ENCODE measurements around the gene TAC4. TPM values are rescaled to one million over a fixed set of nuclear protein-coding genes. Genes with fewer than 3 reads are reported as not detected.

The TAC4 gene
- total and polyA plus RNA-seq, 5 donors: 0.47 to 1.1 (median 1.0) TPM; not detected in 2

- Histone ChIP-seq H3K9me3 (ENCODE audit: control insufficient read depth, low read length) (no peaks in the 10 kb centered on the region), H3K27ac (ENCODE audit: low read length) (no peak overlapping the region), H3K4me3 (ENCODE audit: low read length) (no peak overlapping the region), H3K27me3 (ENCODE audit: control insufficient read depth, insufficient read depth) (no peaks in the 10 kb centered on the region), H3K4me1 (ENCODE audit: control insufficient read depth, insufficient read depth, low read length) (no peaks in the 10 kb centered on the region)
- DNase-seq (no peak), ATAC-seq (no peak)
- intact Hi-C loops (cut with DNase I): no loop called here
- WGBS: 54% methylated on average over 7 of the region's 7 CpGs
Measured at GRCh38 chr17:49887086-49887743, 39.3 kb upstream of the TAC4 start.

- no peak for ATAC-seq
- H3K27ac ChIP-seq (ENCODE audit: low read length): no peak overlapping the region
- no peak for DNase-seq
- no peaks in the 10 kb centered on the region for H3K27me3 ChIP-seq (ENCODE audit: control insufficient read depth, insufficient read depth)
- H3K4me1 ChIP-seq (ENCODE audit: control insufficient read depth, insufficient read depth, low read length): no peaks in the 10 kb centered on the region
- intact Hi-C loops (cut with DNase I): no loop called here
- H3K4me3 ChIP-seq (ENCODE audit: low read length): no peak overlapping the region
- H3K9me3 ChIP-seq (ENCODE audit: control insufficient read depth, low read length): no peaks in the 10 kb centered on the region
- WGBS: 79% methylated on average over 5 of the region's 5 CpGs
Measured at GRCh38 chr17:49886036-49886435, 38.2 kb upstream of the TAC4 start.

- Histone ChIP-seq H3K27ac (ENCODE audit: low read length) (no peak overlapping the region), H3K9me3 (ENCODE audit: control insufficient read depth, low read length) (no peaks in the 10 kb centered on the region), H3K4me1 (ENCODE audit: control insufficient read depth, insufficient read depth, low read length) (no peaks in the 10 kb centered on the region), H3K27me3 (ENCODE audit: control insufficient read depth, insufficient read depth) (no peaks in the 10 kb centered on the region), H3K4me3 (ENCODE audit: low read length) (no peak overlapping the region)
- WGBS: 60% methylated on average over 7 of the region's 7 CpGs
- DNase-seq (no peak), ATAC-seq (no peak)
- intact Hi-C loops (cut with DNase I): loop anchor here in 2 of 4 donors (5.0 kb wide), 1 partner anchor 115 kb away; the partner anchor contains the start of gene DLX3 (in 2 of the 2)
Measured at GRCh38 chr17:49882434-49882833, 34.6 kb upstream of the TAC4 start.

GRCh38 chr17:49881054-49881402, 33.2 kb upstream of the TAC4 start:
- H3K27me3 ChIP-seq (ENCODE audit: control insufficient read depth, insufficient read depth): no peaks in the 10 kb centered on the region
- intact Hi-C loops (cut with DNase I): loop anchor here in 2 of 4 donors (5.0 kb wide), 1 partner anchor 116 kb away; the partner anchor contains the start of gene DLX3 (in 2 of the 2)
- 30% methylated on average over 5 of the region's 5 CpGs for WGBS
- no peaks in the 10 kb centered on the region for H3K4me1 ChIP-seq (ENCODE audit: control insufficient read depth, insufficient read depth, low read length)
- no peaks in the 10 kb centered on the region for H3K9me3 ChIP-seq (ENCODE audit: control insufficient read depth, low read length)
- ATAC-seq (no peak), DNase-seq (no peak)
- H3K4me3 ChIP-seq (ENCODE audit: low read length): no peak overlapping the region
- no peak overlapping the region for H3K27ac ChIP-seq (ENCODE audit: low read length)

- intact Hi-C loops (cut with DNase I): loop anchor here in 2 of 4 donors (5.0 kb wide), 1 partner anchor 117 kb away; the partner anchor contains the start of gene DLX3 (in 2 of the 2)
- no peaks in the 10 kb centered on the region for H3K27me3 ChIP-seq (ENCODE audit: control insufficient read depth, insufficient read depth)
- peak; percentile 75 to 90 (median 87) for DNase-seq
- no peak overlapping the region for H3K27ac ChIP-seq (ENCODE audit: low read length)
- H3K9me3 ChIP-seq (ENCODE audit: control insufficient read depth, low read length): no peaks in the 10 kb centered on the region
- H3K4me3 ChIP-seq (ENCODE audit: low read length): no peak overlapping the region
- ATAC-seq: peak; percentile 91 to 92
- H3K4me1 ChIP-seq (ENCODE audit: control insufficient read depth, insufficient read depth, low read length): no peaks in the 10 kb centered on the region
- WGBS: 6% methylated on average over 41 of the region's 41 CpGs
Measured at GRCh38 chr17:49880291-49881053, 32.6 kb upstream of the TAC4 start.

- DNase-seq: peak in 1 of 3 donors; percentile 14
- Histone ChIP-seq H3K9me3 (ENCODE audit: control insufficient read depth, low read length) (no peaks in the 10 kb centered on the region), H3K27ac (ENCODE audit: low read length) (no peak overlapping the region), H3K4me1 (ENCODE audit: control insufficient read depth, insufficient read depth, low read length) (no peaks in the 10 kb centered on the region), H3K27me3 (ENCODE audit: control insufficient read depth, insufficient read depth) (no peaks in the 10 kb centered on the region), H3K4me3 (ENCODE audit: low read length) (no peak overlapping the region)
- intact Hi-C loops (cut with DNase I): loop anchor here in 1 of 4 donors (5.0 kb wide), 1 partner anchor 118 kb away; the partner anchor contains the start of gene DLX3
- WGBS: 62% methylated on average over 14 of the region's 14 CpGs
- no peak for ATAC-seq
Measured at GRCh38 chr17:49878931-49879904, 31.3 kb upstream of the TAC4 start.

- no peaks in the 10 kb centered on the region for H3K27me3 ChIP-seq (ENCODE audit: control insufficient read depth, insufficient read depth)
- 63% methylated on average over 9 of the region's 9 CpGs for WGBS
- intact Hi-C loops (cut with DNase I): loop anchor here in 1 of 4 donors (5.0 kb wide), 1 partner anchor 122 kb away; the partner anchor contains the start of gene DLX3
- no peak overlapping the region for H3K27ac ChIP-seq (ENCODE audit: low read length)
- no peaks in the 10 kb centered on the region for H3K4me1 ChIP-seq (ENCODE audit: control insufficient read depth, insufficient read depth, low read length)
- H3K4me3 ChIP-seq (ENCODE audit: low read length): no peak overlapping the region
- DNase-seq (peak in 1 of 3 donors; percentile 27), ATAC-seq (no peak)
- H3K9me3 ChIP-seq (ENCODE audit: control insufficient read depth, low read length): no peaks in the 10 kb centered on the region
Measured at GRCh38 chr17:49875685-49876084, 27.8 kb upstream of the TAC4 start.

GRCh38 chr17:49874911-49875310, 27.0 kb upstream of the TAC4 start:
- Histone ChIP-seq H3K27ac (ENCODE audit: low read length) (no peak overlapping the region), H3K4me3 (ENCODE audit: low read length) (no peak overlapping the region), H3K4me1 (ENCODE audit: control insufficient read depth, insufficient read depth, low read length) (no peaks in the 10 kb centered on the region), H3K9me3 (ENCODE audit: control insufficient read depth, low read length) (no peaks in the 10 kb centered on the region), H3K27me3 (ENCODE audit: control insufficient read depth, insufficient read depth) (no peaks in the 10 kb centered on the region)
- WGBS: 74% methylated on average over 2 of the region's 2 CpGs
- no peak for ATAC-seq
- DNase-seq: no peak
- intact Hi-C loops (cut with DNase I): loop anchor here in 1 of 4 donors (5.0 kb wide), 1 partner anchor 122 kb away; the partner anchor contains the start of gene DLX3

- Histone ChIP-seq H3K4me1 (ENCODE audit: control insufficient read depth, insufficient read depth, low read length) (no peaks in the 10 kb centered on the region), H3K4me3 (ENCODE audit: low read length) (no peak overlapping the region), H3K9me3 (ENCODE audit: control insufficient read depth, low read length) (no peaks in the 10 kb centered on the region), H3K27me3 (ENCODE audit: control insufficient read depth, insufficient read depth) (no peaks in the 10 kb centered on the region), H3K27ac (ENCODE audit: low read length) (no peak overlapping the region)
- 80% methylated on average over 3 of the region's 3 CpGs for WGBS
- intact Hi-C loops (cut with DNase I): no loop called here
- DNase-seq (peak in 1 of 3 donors; percentile 6), ATAC-seq (no peak)
Measured at GRCh38 chr17:49873926-49874325, 26.1 kb upstream of the TAC4 start.

GRCh38 chr17:49873466-49873865, 25.6 kb upstream of the TAC4 start:
- no peak overlapping the region for H3K4me3 ChIP-seq (ENCODE audit: low read length)
- H3K9me3 ChIP-seq (ENCODE audit: control insufficient read depth, low read length): no peaks in the 10 kb centered on the region
- DNase-seq: peak in 1 of 3 donors; percentile 1
- ATAC-seq: no peak
- intact Hi-C loops (cut with DNase I): no loop called here
- no peaks in the 10 kb centered on the region for H3K4me1 ChIP-seq (ENCODE audit: control insufficient read depth, insufficient read depth, low read length)
- WGBS: 57% methylated on average over 6 of the region's 6 CpGs
- no peaks in the 10 kb centered on the region for H3K27me3 ChIP-seq (ENCODE audit: control insufficient read depth, insufficient read depth)
- H3K27ac ChIP-seq (ENCODE audit: low read length): no peak overlapping the region
